Activated naive CD8-positive, alpha-beta T cell treated with anti-CD3 and anti-CD28 coated beads, Interleukin-2, amount 50 U/mL, for 24 hours (primary cell): ENCODE data around the gene MYRFL.

Experiments
- ATAC-seq: fragments of 150-1000 bp; cut with Tn5 transposase; one replicate; pipeline ENCODE4 v1.10.0; 2021
- DNase-seq: peaks from one replicate; pipeline ENCODE4 v3.0.0; 2021
- H3K27ac Mint-ChIP-seq: one replicate; pipeline ENCODE4 v1.8.0; 2021; ENCODE audit warnings: mild to moderate bottlenecking, mixed read lengths
- H3K27me3 Mint-ChIP-seq: one replicate; pipeline ENCODE4 v1.8.0; 2021; ENCODE audit warnings: mixed read lengths
- H3K36me3 Mint-ChIP-seq: one replicate; pipeline ENCODE4 v1.8.0; 2021; ENCODE audit warnings: low read depth, mixed read lengths
- H3K4me1 Mint-ChIP-seq: one replicate; pipeline ENCODE4 v1.8.0; 2021; ENCODE audit warnings: mixed read lengths
- H3K4me3 Mint-ChIP-seq: one replicate; pipeline ENCODE4 v1.8.0; 2021; ENCODE audit warnings: mild to moderate bottlenecking, moderate library complexity, mixed read lengths
- H3K9me3 Mint-ChIP-seq: one replicate; pipeline ENCODE4 v1.8.0; 2021; ENCODE audit warnings: mixed read lengths

MYRFL gene

GRCh38 chr12:69922999-69923398 is 98.0 kb downstream of the MYRFL start:
- DNase-seq (no peak), ATAC-seq (no peak)
- H3K27ac Mint-ChIP-seq: no peak overlapping the region
- no peak overlapping the region for H3K4me3 Mint-ChIP-seq
- H3K27me3 Mint-ChIP-seq: peaks cover 2% of the 10 kb centered on the region
- H3K4me1 Mint-ChIP-seq: no peaks in the 10 kb centered on the region
- H3K36me3 Mint-ChIP-seq: no peaks in the 10 kb centered on the region
- no peaks in the 10 kb centered on the region for H3K9me3 Mint-ChIP-seq

GRCh38 chr12:69925291-69925690 is 100.3 kb downstream of the MYRFL start:
- Mint-ChIP-seq H3K4me3 (no peak overlapping the region), H3K27me3 (peaks cover 2% of the 10 kb centered on the region), H3K27ac (no peak overlapping the region), H3K9me3 (no peaks in the 10 kb centered on the region), H3K4me1 (no peaks in the 10 kb centered on the region), H3K36me3 (no peaks in the 10 kb centered on the region)
- DNase-seq (no peak), ATAC-seq (no peak)

GRCh38 chr12:69927164-69927563 is 102.1 kb downstream of the MYRFL start:
- Mint-ChIP-seq H3K4me1 (no peaks in the 10 kb centered on the region), H3K9me3 (no peaks in the 10 kb centered on the region), H3K4me3 (no peak overlapping the region), H3K36me3 (no peaks in the 10 kb centered on the region), H3K27me3 (peaks cover 2% of the 10 kb centered on the region), H3K27ac (no peak overlapping the region)
- DNase-seq (no peak), ATAC-seq (no peak)

GRCh38 chr12:69929125-69929524 is 104.1 kb downstream of the MYRFL start:
- Mint-ChIP-seq H3K9me3 (no peaks in the 10 kb centered on the region), H3K36me3 (no peaks in the 10 kb centered on the region), H3K4me3 (no peak overlapping the region), H3K27me3 (peaks cover 1% of the 10 kb centered on the region), H3K4me1 (no peaks in the 10 kb centered on the region), H3K27ac (no peak overlapping the region)
- DNase-seq: no peak
- no peak for ATAC-seq

- ATAC-seq: no peak
- H3K4me1 Mint-ChIP-seq: no peaks in the 10 kb centered on the region
- H3K27me3 Mint-ChIP-seq: no peaks in the 10 kb centered on the region
- H3K4me3 Mint-ChIP-seq: no peak overlapping the region
- no peak for DNase-seq
- H3K27ac Mint-ChIP-seq: no peak overlapping the region
- no peaks in the 10 kb centered on the region for H3K9me3 Mint-ChIP-seq
- H3K36me3 Mint-ChIP-seq: no peaks in the 10 kb centered on the region
Measured at GRCh38 chr12:69929531-69929930, 104.5 kb downstream of the MYRFL start.

GRCh38 chr12:69931569-69931968 is 106.5 kb downstream of the MYRFL start:
- H3K4me1 Mint-ChIP-seq: no peaks in the 10 kb centered on the region
- no peak overlapping the region for H3K27ac Mint-ChIP-seq
- peaks cover 3% of the 10 kb centered on the region for H3K27me3 Mint-ChIP-seq
- ATAC-seq: no peak
- DNase-seq: no peak
- H3K4me3 Mint-ChIP-seq: no peak overlapping the region
- H3K36me3 Mint-ChIP-seq: no peaks in the 10 kb centered on the region
- H3K9me3 Mint-ChIP-seq: no peaks in the 10 kb centered on the region

GRCh38 chr12:69932154-69932553 is 107.1 kb downstream of the MYRFL start:
- Mint-ChIP-seq H3K27ac (no peak overlapping the region), H3K9me3 (no peaks in the 10 kb centered on the region), H3K4me3 (no peak overlapping the region), H3K4me1 (no peaks in the 10 kb centered on the region), H3K27me3 (peaks cover 3% of the 10 kb centered on the region), H3K36me3 (no peaks in the 10 kb centered on the region)
- DNase-seq: no peak
- ATAC-seq: no peak

- ATAC-seq (no peak), DNase-seq (no peak)
- H3K4me1 Mint-ChIP-seq: no peaks in the 10 kb centered on the region
- no peak overlapping the region for H3K4me3 Mint-ChIP-seq
- peaks cover 3% of the 10 kb centered on the region for H3K27me3 Mint-ChIP-seq
- H3K27ac Mint-ChIP-seq: no peak overlapping the region
- H3K9me3 Mint-ChIP-seq: peaks cover 6% of the 10 kb centered on the region
- H3K36me3 Mint-ChIP-seq: no peaks in the 10 kb centered on the region
Measured at GRCh38 chr12:69932676-69933552, 107.9 kb downstream of the MYRFL start.

GRCh38 chr12:69934011-69934410 is 109.0 kb downstream of the MYRFL start:
- DNase-seq (no peak), ATAC-seq (no peak)
- Mint-ChIP-seq H3K4me3 (no peak overlapping the region), H3K27me3 (peaks cover 3% of the 10 kb centered on the region), H3K36me3 (no peaks in the 10 kb centered on the region), H3K4me1 (no peaks in the 10 kb centered on the region), H3K27ac (no peak overlapping the region), H3K9me3 (peaks cover 6% of the 10 kb centered on the region)

- DNase-seq (no peak), ATAC-seq (no peak)
- no peaks in the 10 kb centered on the region for H3K4me1 Mint-ChIP-seq
Measured at GRCh38 chr12:69935651-69936100, 110.6 kb downstream of the MYRFL start.

GRCh38 chr12:69936214-69936731 is 111.2 kb downstream of the MYRFL start:
- Mint-ChIP-seq H3K36me3 (no peaks in the 10 kb centered on the region), H3K27me3 (peaks cover 3% of the 10 kb centered on the region), H3K4me1 (no peaks in the 10 kb centered on the region), H3K27ac (no peak overlapping the region), H3K4me3 (no peak overlapping the region), H3K9me3 (peaks cover 6% of the 10 kb centered on the region)
- ATAC-seq (no peak), DNase-seq (no peak)

More at GRCh38 chr12:69935651-69936100, 110.6 kb downstream of the MYRFL start:
- Mint-ChIP-seq H3K4me3 (no peak overlapping the region), H3K27me3 (peaks cover 3% of the 10 kb centered on the region), H3K36me3 (no peaks in the 10 kb centered on the region), H3K27ac (no peak overlapping the region), H3K9me3 (peaks cover 6% of the 10 kb centered on the region)

GRCh38 chr12:69936766-69937165 is 111.7 kb downstream of the MYRFL start:
- Mint-ChIP-seq H3K4me1 (no peaks in the 10 kb centered on the region), H3K36me3 (no peaks in the 10 kb centered on the region), H3K27ac (no peak overlapping the region), H3K9me3 (peaks cover 6% of the 10 kb centered on the region), H3K4me3 (no peak overlapping the region), H3K27me3 (peaks cover 3% of the 10 kb centered on the region)
- no peak for DNase-seq
- no peak for ATAC-seq

GRCh38 chr12:69947123-69947522 is 122.1 kb downstream of the MYRFL start:
- ATAC-seq (no peak), DNase-seq (no peak)
- Mint-ChIP-seq H3K27me3 (peaks cover 1% of the 10 kb centered on the region), H3K4me1 (no peaks in the 10 kb centered on the region), H3K27ac (no peak overlapping the region), H3K9me3 (no peaks in the 10 kb centered on the region), H3K4me3 (no peak overlapping the region), H3K36me3 (no peaks in the 10 kb centered on the region)

GRCh38 chr12:69947897-69948296 is 122.9 kb downstream of the MYRFL start:
- Mint-ChIP-seq H3K27me3 (peaks cover 1% of the 10 kb centered on the region), H3K4me1 (no peaks in the 10 kb centered on the region), H3K4me3 (no peak overlapping the region), H3K27ac (no peak overlapping the region), H3K9me3 (no peaks in the 10 kb centered on the region), H3K36me3 (no peaks in the 10 kb centered on the region)
- no peak for ATAC-seq
- no peak for DNase-seq

GRCh38 chr12:69948851-69949250 is 123.8 kb downstream of the MYRFL start:
- H3K27ac Mint-ChIP-seq: no peak overlapping the region
- no peaks in the 10 kb centered on the region for H3K9me3 Mint-ChIP-seq
- no peaks in the 10 kb centered on the region for H3K36me3 Mint-ChIP-seq
- DNase-seq: no peak
- ATAC-seq: no peak
- H3K27me3 Mint-ChIP-seq: peaks cover 1% of the 10 kb centered on the region
- H3K4me1 Mint-ChIP-seq: no peaks in the 10 kb centered on the region
- H3K4me3 Mint-ChIP-seq: no peak overlapping the region
